GM20000 (cell line): ENCODE results near the gene SORBS1.

Experiments used
- DNase-seq: peaks from one replicate; pipeline ENCODE4 v3.0.0; 2012; ENCODE audit warnings: low spot score
- TF ChIP-seq, protein P1 (sequence below): IDR thresholded peaks from 2 replicates; pipeline ENCODE4 v1.5.1; 2012; ENCODE audit warnings: mild to moderate bottlenecking, control low read depth; ENCODE audit errors: extremely low read depth, missing control alignments

Gene SORBS1

GRCh38 chr10:95278061-95278988 is 282.8 kb downstream of the SORBS1 start:
- DNase-seq: no peak
- TF ChIP-seq, protein P1, sequence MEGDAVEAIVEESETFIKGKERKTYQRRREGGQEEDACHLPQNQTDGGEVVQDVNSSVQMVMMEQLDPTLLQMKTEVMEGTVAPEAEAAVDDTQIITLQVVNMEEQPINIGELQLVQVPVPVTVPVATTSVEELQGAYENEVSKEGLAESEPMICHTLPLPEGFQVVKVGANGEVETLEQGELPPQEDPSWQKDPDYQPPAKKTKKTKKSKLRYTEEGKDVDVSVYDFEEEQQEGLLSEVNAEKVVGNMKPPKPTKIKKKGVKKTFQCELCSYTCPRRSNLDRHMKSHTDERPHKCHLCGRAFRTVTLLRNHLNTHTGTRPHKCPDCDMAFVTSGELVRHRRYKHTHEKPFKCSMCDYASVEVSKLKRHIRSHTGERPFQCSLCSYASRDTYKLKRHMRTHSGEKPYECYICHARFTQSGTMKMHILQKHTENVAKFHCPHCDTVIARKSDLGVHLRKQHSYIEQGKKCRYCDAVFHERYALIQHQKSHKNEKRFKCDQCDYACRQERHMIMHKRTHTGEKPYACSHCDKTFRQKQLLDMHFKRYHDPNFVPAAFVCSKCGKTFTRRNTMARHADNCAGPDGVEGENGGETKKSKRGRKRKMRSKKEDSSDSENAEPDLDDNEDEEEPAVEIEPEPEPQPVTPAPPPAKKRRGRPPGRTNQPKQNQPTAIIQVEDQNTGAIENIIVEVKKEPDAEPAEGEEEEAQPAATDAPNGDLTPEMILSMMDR: no peak

GRCh38 chr10:95277614-95278013 is 283.6 kb downstream of the SORBS1 start:
- no peak for DNase-seq
- TF ChIP-seq, protein P1: no peak

GRCh38 chr10:95277201-95277570 is 284.0 kb downstream of the SORBS1 start:
- DNase-seq: no peak
- TF ChIP-seq, protein P1: no peak

GRCh38 chr10:95276367-95277200 is 284.6 kb downstream of the SORBS1 start:
- TF ChIP-seq, protein P1: no peak
- DNase-seq: no peak

DNA sequence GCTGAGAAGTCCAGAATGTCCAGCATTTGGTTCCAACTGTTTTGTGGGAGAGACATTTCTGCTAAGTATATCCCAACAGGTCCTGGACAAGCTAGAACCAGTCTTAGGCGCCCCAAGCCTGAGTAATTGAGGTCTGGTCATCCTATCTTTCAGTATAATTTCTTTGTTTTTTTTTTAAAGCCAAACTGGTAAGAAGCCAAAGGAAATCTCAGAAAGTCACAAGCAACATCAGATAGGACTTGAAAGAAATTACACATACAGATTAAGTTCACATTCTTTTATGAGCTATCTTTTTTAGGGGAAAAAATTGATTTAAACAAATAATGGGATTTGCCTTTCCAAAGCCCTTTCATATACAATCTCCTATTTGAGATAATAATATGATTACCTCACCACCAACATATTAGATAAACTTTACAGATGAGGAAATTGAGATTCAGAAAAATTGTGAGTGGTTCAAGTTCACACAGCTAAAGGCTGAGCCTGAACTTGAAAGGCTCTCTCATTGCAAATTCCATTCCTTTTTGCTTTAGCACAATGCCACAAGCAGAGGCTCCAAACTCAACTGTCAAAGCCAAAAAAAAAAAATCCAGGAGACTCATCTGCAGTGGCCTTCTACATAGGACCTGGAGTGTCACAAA is 285.3 kb downstream of the SORBS1 start:
- TF ChIP-seq, protein P1: no peak
- no peak for DNase-seq

DNA sequence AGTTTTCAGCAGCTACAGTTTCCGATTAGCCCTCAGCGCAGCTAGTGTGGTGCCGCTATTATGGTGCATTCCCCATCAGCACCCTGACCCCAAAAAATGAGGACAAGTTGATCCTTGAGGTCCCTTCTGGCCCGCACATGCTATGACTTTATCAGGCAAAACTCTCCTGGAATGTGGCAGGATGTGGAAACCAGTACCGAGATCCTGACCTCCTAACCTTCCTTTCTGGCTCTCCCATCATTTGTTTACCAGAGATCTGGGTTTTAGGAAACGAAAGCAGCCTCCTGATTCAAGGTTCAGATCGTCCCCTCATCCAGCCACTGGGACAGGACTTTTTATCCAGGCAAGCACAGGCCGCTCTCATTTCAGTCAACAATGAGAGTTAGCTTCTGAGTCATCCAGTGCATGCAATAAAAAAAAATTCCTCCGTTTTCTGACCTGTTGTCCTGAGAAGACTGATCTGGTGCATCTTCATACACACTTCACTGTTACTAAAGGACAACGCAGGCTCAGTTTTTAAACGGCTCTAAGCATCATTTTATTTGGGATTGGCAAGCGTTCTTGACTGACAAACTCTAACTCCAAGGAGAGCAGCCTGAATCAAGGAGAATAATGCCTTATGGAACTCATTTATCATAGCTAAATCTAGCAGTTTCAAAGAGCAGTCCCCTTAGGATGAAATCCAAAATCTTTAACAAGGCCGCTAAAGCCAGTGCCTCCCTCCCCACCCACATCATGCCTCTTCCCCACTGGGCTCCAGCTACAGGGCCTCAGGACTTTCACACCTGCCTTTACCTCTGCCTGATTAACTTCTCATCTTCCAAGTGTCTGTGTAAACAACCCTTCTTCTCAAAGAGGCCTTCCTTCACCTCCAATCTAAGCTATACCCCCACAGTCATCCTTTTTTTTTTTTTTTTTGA is 287.5 kb downstream of the SORBS1 start:
- TF ChIP-seq, protein P1: no peak
- no peak for DNase-seq
